Prostate gland (tissue), 2 donors: ENCODE results near the gene GTF2A2.

Experiments
- CTCF ChIP-seq, 4 experiments: fragments of 200-600 bp in 2 of 4; fragments of 450-650 bp in 2 of 4; sonication (generic) in 2 of 4; IDR thresholded peaks; 1 replicate in 3 of 4; 2 replicates in 1 of 4; pipeline ENCODE4 v1.5.1; 2016 to 2019; ENCODE audit warnings: antibody characterized with exemption in 4 of 4, mild to moderate bottlenecking in 2 of 4, moderate library complexity in 2 of 4
- POLR2A ChIP-seq: fragments of 450-650 bp; IDR thresholded peaks from one replicate; pipeline ENCODE4 v1.6.1; 2016; ENCODE audit warnings: antibody characterized with exemption, mild to moderate bottlenecking
- POLR2AphosphoS5 ChIP-seq: sonication (generic); formaldehyde crosslinking; IDR thresholded peaks from one replicate; pipeline ENCODE4 v1.6.1; 2017; ENCODE audit warnings: antibody characterized with exemption

GRCh38 chr15:59644756-59645155, 12.6 kb downstream of the GTF2A2 start:
- TF ChIP-seq POLR2A (no peak), CTCF (IDR thresholded peaks at IDR 0.05) (no peak), POLR2AphosphoS5 (no peak)
